Measurements from ENCODE around the gene SACS. TPM values are rescaled to one million over a fixed set of nuclear protein-coding genes. Genes with fewer than 3 reads are reported as not detected.

SACS gene
- total RNA-seq, 4 donors from 2014 or later, result 4.4 to 7.6 (median 5.5) TPM

GRCh38 chr13:23386533-23386932 is 47.0 kb downstream of the SACS start:
- Histone ChIP-seq H3K36me3 (no peaks in the 10 kb centered on the region), H3K4me1 (peaks cover 0 to 3% (median 0%) of the 10 kb centered on the region in 4 donors), H3K4me3 (no peak overlapping the region), H3K9me3 (no peaks in the 10 kb centered on the region), H3K27ac (no peak overlapping the region), H3K27me3 (no peaks in the 10 kb centered on the region)
- TF ChIP-seq POLR2A (IDR thresholded peaks at IDR 0.05) (no peak), EP300 (IDR thresholded peaks at IDR 0.05; ENCODE audit: low read depth) (no peak), POLR2AphosphoS5 (IDR thresholded peaks at IDR 0.05) (no peak)
- TF ChIP-seq, protein P1, sequence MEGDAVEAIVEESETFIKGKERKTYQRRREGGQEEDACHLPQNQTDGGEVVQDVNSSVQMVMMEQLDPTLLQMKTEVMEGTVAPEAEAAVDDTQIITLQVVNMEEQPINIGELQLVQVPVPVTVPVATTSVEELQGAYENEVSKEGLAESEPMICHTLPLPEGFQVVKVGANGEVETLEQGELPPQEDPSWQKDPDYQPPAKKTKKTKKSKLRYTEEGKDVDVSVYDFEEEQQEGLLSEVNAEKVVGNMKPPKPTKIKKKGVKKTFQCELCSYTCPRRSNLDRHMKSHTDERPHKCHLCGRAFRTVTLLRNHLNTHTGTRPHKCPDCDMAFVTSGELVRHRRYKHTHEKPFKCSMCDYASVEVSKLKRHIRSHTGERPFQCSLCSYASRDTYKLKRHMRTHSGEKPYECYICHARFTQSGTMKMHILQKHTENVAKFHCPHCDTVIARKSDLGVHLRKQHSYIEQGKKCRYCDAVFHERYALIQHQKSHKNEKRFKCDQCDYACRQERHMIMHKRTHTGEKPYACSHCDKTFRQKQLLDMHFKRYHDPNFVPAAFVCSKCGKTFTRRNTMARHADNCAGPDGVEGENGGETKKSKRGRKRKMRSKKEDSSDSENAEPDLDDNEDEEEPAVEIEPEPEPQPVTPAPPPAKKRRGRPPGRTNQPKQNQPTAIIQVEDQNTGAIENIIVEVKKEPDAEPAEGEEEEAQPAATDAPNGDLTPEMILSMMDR (IDR thresholded peaks at IDR 0.05), result no peak
- intact Hi-C loops (cut with DNase I; ENCODE audit: low total_unique reads), result no loop called here
- DNase-seq, result no peak
- in situ Hi-C loops (cut with MboI; ENCODE audit: low pct_ligation_motif_present in 1 of 4, low pct_unique_long_range_greater_than_20kb in 1 of 4, low sequenced_read_pairs in 3 of 4), result no loop called here
- 92 to 100% methylated on average over 2 of the region's 2 CpGs for WGBS, 2 donors (ENCODE audit: low coverage in 1 of 2)

- no peaks in the 10 kb centered on the region for H3K9me3 ChIP-seq
- intact Hi-C loops (cut with DNase I; ENCODE audit: low total_unique reads), result no loop called here
- no peaks in the 10 kb centered on the region for H3K27me3 ChIP-seq
- no peak for DNase-seq
- in situ Hi-C loops (cut with MboI; ENCODE audit: low pct_ligation_motif_present in 1 of 4, low pct_unique_long_range_greater_than_20kb in 1 of 4, low sequenced_read_pairs in 3 of 4), result no loop called here
- H3K4me3 ChIP-seq, result no peak overlapping the region
- no peaks in the 10 kb centered on the region for H3K36me3 ChIP-seq
- TF ChIP-seq POLR2AphosphoS5 (IDR thresholded peaks at IDR 0.05), result no peak
- TF ChIP-seq, protein P1 (IDR thresholded peaks at IDR 0.05), result no peak
- TF ChIP-seq EP300 (IDR thresholded peaks at IDR 0.05; ENCODE audit: low read depth), result no peak
- no peak for TF ChIP-seq POLR2A (IDR thresholded peaks at IDR 0.05)
- 92 to 94% methylated on average over 3 of the region's 3 CpGs for WGBS, 2 donors (ENCODE audit: low coverage in 1 of 2)
- no peak overlapping the region for H3K27ac ChIP-seq
- peaks cover 0 to 3% (median 0%) of the 10 kb centered on the region in 4 donors for H3K4me1 ChIP-seq
Measured at GRCh38 chr13:23385931-23386330, 47.6 kb downstream of the SACS start.

- no peaks in the 10 kb centered on the region for H3K36me3 ChIP-seq
- H3K9me3 ChIP-seq, result no peaks in the 10 kb centered on the region
- in situ Hi-C loops (cut with MboI; ENCODE audit: low pct_ligation_motif_present in 1 of 4, low pct_unique_long_range_greater_than_20kb in 1 of 4, low sequenced_read_pairs in 3 of 4) (no loop called here), intact Hi-C loops (cut with DNase I; ENCODE audit: low total_unique reads) (no loop called here)
- 65 to 100% methylated on average over 1 to 4 of the region's 4 CpGs for WGBS, 2 donors (ENCODE audit: low coverage in 1 of 2)
- H3K4me3 ChIP-seq, result no peak overlapping the region
- no peaks in the 10 kb centered on the region for H3K27me3 ChIP-seq
- H3K4me1 ChIP-seq, result peaks cover 0 to 3% (median 0%) of the 10 kb centered on the region in 4 donors
- no peak overlapping the region for H3K27ac ChIP-seq
- no peak for DNase-seq
- no peak for TF ChIP-seq EP300 (IDR thresholded peaks at IDR 0.05; ENCODE audit: low read depth)
- TF ChIP-seq POLR2A (IDR thresholded peaks at IDR 0.05), result no peak
- TF ChIP-seq, protein P1 (IDR thresholded peaks at IDR 0.05), result no peak
- no peak for TF ChIP-seq POLR2AphosphoS5 (IDR thresholded peaks at IDR 0.05)
Measured at GRCh38 chr13:23384111-23384510, 49.4 kb downstream of the SACS start.

DNA sequence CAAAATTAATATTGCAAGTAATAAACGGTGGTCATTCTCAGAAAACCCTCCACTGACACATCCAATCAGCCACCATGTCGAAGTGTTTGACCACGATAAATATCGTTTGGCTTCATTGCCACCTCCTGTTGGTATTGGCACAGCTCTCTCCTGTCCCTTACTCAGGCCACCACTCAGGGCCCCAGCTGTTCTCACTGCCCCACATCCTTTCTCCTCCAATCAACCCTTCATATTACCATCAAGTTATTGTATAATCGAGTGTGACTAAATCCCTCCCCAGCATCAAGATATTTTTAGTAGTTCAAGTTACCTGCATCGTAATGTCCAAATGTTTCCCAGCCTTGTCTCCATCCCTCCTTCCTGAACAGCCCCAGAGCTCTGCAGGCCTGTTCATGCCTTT is 50.4 kb downstream of the SACS start:
- TF ChIP-seq EP300 (IDR thresholded peaks at IDR 0.05; ENCODE audit: low read depth) (no peak), POLR2AphosphoS5 (IDR thresholded peaks at IDR 0.05) (no peak)
- H3K4me3 ChIP-seq, result no peak overlapping the region
- in situ Hi-C loops (cut with MboI; ENCODE audit: low pct_ligation_motif_present in 1 of 4, low pct_unique_long_range_greater_than_20kb in 1 of 4, low sequenced_read_pairs in 3 of 4) (no loop called here), intact Hi-C loops (cut with DNase I; ENCODE audit: low total_unique reads) (no loop called here)
- H3K27ac ChIP-seq, result no peak overlapping the region
- no peaks in the 10 kb centered on the region for H3K27me3 ChIP-seq
- peaks cover 0 to 8% (median 0%) of the 10 kb centered on the region in 4 donors for H3K4me1 ChIP-seq
- no peaks in the 10 kb centered on the region for H3K9me3 ChIP-seq
- WGBS, 2 donors (ENCODE audit: low coverage in 1 of 2), result 90 to 96% methylated on average over 6 of the region's 6 CpGs
- no peaks in the 10 kb centered on the region for H3K36me3 ChIP-seq
- DNase-seq, result no peak

- peaks cover 0 to 18% (median 3%) of the 10 kb centered on the region in 4 donors for H3K4me1 ChIP-seq
- intact Hi-C loops (cut with DNase I; ENCODE audit: low total_unique reads), result no loop called here
- H3K9me3 ChIP-seq, result no peaks in the 10 kb centered on the region
- TF ChIP-seq, protein P1 (IDR thresholded peaks at IDR 0.05), result no peak
- no peak for TF ChIP-seq POLR2AphosphoS5 (IDR thresholded peaks at IDR 0.05)
- no peak for TF ChIP-seq EP300 (IDR thresholded peaks at IDR 0.05; ENCODE audit: low read depth)
- TF ChIP-seq POLR2A (IDR thresholded peaks at IDR 0.05), result no peak
- in situ Hi-C loops (cut with MboI; ENCODE audit: low pct_ligation_motif_present in 1 of 4, low pct_unique_long_range_greater_than_20kb in 1 of 4, low sequenced_read_pairs in 3 of 4), result no loop called here
- 39 to 52% methylated on average over 3 to 6 of the region's 6 CpGs for WGBS, 2 donors (ENCODE audit: low coverage in 1 of 2)
- no peaks in the 10 kb centered on the region for H3K36me3 ChIP-seq
- H3K27ac ChIP-seq, result no peak overlapping the region
- DNase-seq, result no peak
- H3K4me3 ChIP-seq, result no peak overlapping the region
- no peaks in the 10 kb centered on the region for H3K27me3 ChIP-seq
Measured at GRCh38 chr13:23381866-23382265, 51.6 kb downstream of the SACS start.
